SK-N-SH (cell line): ENCODE data around the gene RAI1. TPM values are rescaled to one million over a fixed set of nuclear protein-coding genes. Genes with fewer than 3 reads are reported as not detected.

Experiments
- CTCF ChIA-PET: fragments of 300-600, 350-600 bp; formaldehyde crosslinking; extraction: SDS; loops from one replicate; lab custom pipeline; 2021; lab: Yijun Ruan, JAX
- POLR2A ChIA-PET: fragments of 350-600 bp; sonication (Branson Sonifier 250); formaldehyde crosslinking; extraction: SDS; loops from one replicate; lab custom pipeline; 2020; ENCODE audit warnings: antibody characterized with exemption, inconsistent platforms; lab: Yijun Ruan, JAX
- DNase-seq: peaks from one replicate; pipeline ENCODE4 v3.0.0; 2012
- H2AFZ ChIP-seq: fragments of 200-600 bp; sonication (generic); 2 replicates; pipeline ENCODE4 v1.8.1; 2016; ENCODE audit warnings: antibody characterized with exemption, mild to moderate bottlenecking, low read depth
- H3F3A ChIP-seq: fragments of 200-600 bp; sonication (generic); replicated peaks from 2 replicates; pipeline ENCODE3; 2016; ENCODE audit warnings: antibody characterized with exemption, mild to moderate bottlenecking; ENCODE audit not compliant: insufficient read depth
- H3K27ac ChIP-seq, 2 experiments: fragments of 200-500 bp in 1 of 2; fragments of 200-600 bp in 1 of 2; sonication (Bioruptor generic) in 1 of 2; sonication (generic), shearing (Covaris generic) in 1 of 2; 2 replicates each; pipeline versions ENCODE4 v1.5.1 to v1.6.1; 2014 to 2016; ENCODE audit warnings: low read depth in 2 of 2, inconsistent platforms in 1 of 2, low read length in 1 of 2, mild to moderate bottlenecking in 1 of 2, mixed read lengths in 1 of 2
- H3K27me3 ChIP-seq: fragments of 200-600 bp; sonication (generic), shearing (Covaris generic); 2 replicates; pipeline ENCODE4 v1.6.1; 2016; ENCODE audit warnings: mixed run types; ENCODE audit not compliant: insufficient read depth
- H3K36me3 ChIP-seq, 2 experiments: fragments of 200-500 bp in 1 of 2; fragments of 200-600 bp in 1 of 2; sonication (Bioruptor generic) in 1 of 2; sonication (generic) in 1 of 2; replicated peaks in 1 of 2; 2 replicates each; pipeline versions ENCODE3 to v1.5.1; 2014 to 2016; ENCODE audit warnings: low read length in 1 of 2, mild to moderate bottlenecking in 1 of 2; ENCODE audit not compliant: insufficient read depth in 2 of 2, control insufficient read depth in 1 of 2
- H3K4me1 ChIP-seq, 2 experiments: fragments of 200-500 bp in 1 of 2; fragments of 200-600 bp in 1 of 2; sonication (Bioruptor generic) in 1 of 2; sonication (generic), shearing (Covaris generic) in 1 of 2; 2 replicates each; pipeline versions ENCODE4 v1.5.1 to v1.6.1; 2014 to 2016; ENCODE audit warnings: low read depth in 1 of 2, low read length in 1 of 2, mixed run types in 1 of 2; ENCODE audit not compliant: insufficient read depth in 2 of 2, control insufficient read depth in 1 of 2
- H3K4me2 ChIP-seq: fragments of 200-600 bp; sonication (generic), shearing (Covaris generic); 2 replicates; pipeline ENCODE4 v1.6.1; 2017; ENCODE audit warnings: mixed run types
- H3K4me3 ChIP-seq, 2 experiments: fragments of 200-500 bp in 1 of 2; fragments of 200-600 bp in 1 of 2; sonication (Bioruptor generic) in 1 of 2; sonication (generic), shearing (Covaris generic) in 1 of 2; 2 replicates each; pipeline versions ENCODE4 v1.5.1 to v1.8.1; 2014 to 2016; ENCODE audit warnings: low read depth in 2 of 2, inconsistent platforms in 1 of 2, low read length in 1 of 2, mild to moderate bottlenecking in 1 of 2, mixed read lengths in 1 of 2, moderate library complexity in 1 of 2
- H3K79me2 ChIP-seq: fragments of 200-600 bp; sonication (generic); 2 replicates; pipeline ENCODE4 v1.8.1; 2017; ENCODE audit warnings: mild to moderate bottlenecking; ENCODE audit not compliant: insufficient read depth
- H3K9ac ChIP-seq: fragments of 200-600 bp; sonication (generic); 2 replicates; pipeline ENCODE4 v1.6.1; 2017; ENCODE audit warnings: mixed run types
- H3K9me2 ChIP-seq: fragments of 200-600 bp; sonication (generic); 2 replicates; pipeline ENCODE4 v1.6.1; 2017; ENCODE audit warnings: mixed run types
- H3K9me3 ChIP-seq: fragments of 200-600 bp; sonication (generic); 2 replicates; pipeline ENCODE4 v1.6.1; 2017; ENCODE audit warnings: mixed run types, mild to moderate bottlenecking, moderate library complexity
- H4K20me1 ChIP-seq: fragments of 200-600 bp; sonication (generic); 2 replicates; pipeline ENCODE4 v1.6.1; 2017; ENCODE audit warnings: mild to moderate bottlenecking, mixed run types; ENCODE audit not compliant: insufficient read depth
- ELF1 ChIP-seq: IDR thresholded peaks from 2 replicates; pipeline ENCODE4 v1.4.0; 2012
- FOSL2 ChIP-seq: IDR thresholded peaks from 2 replicates; pipeline ENCODE4 v1.4.0; 2012; ENCODE audit warnings: low read depth, mild to moderate bottlenecking, moderate library complexity, borderline replicate concordance
- FOXJ3 ChIP-seq: sonication (generic); formaldehyde crosslinking; IDR thresholded peaks from 2 replicates; pipeline ENCODE4 v1.5.1; 2020; ENCODE audit warnings: mild to moderate bottlenecking, missing genetic modification reagents
- GABPA ChIP-seq: IDR thresholded peaks from 2 replicates; pipeline ENCODE4 v1.4.0; 2012; ENCODE audit warnings: low read depth, mild to moderate bottlenecking
- GATA2 ChIP-seq: sonication (generic); formaldehyde crosslinking; IDR thresholded peaks from 2 replicates; pipeline ENCODE4 v1.5.0; 2020; ENCODE audit warnings: mild to moderate bottlenecking, missing genetic modification reagents
- JUND ChIP-seq: IDR thresholded peaks from 2 replicates; pipeline ENCODE4 v1.4.0; 2012
- MEF2A ChIP-seq: IDR thresholded peaks from 2 replicates; pipeline ENCODE4 v1.4.0; 2012; ENCODE audit warnings: low read depth, borderline replicate concordance
- MXI1 ChIP-seq: IDR thresholded peaks from 2 replicates; pipeline ENCODE4 v1.6.1; 2012; ENCODE audit warnings: mild to moderate bottlenecking, low read depth, low read length, improper control_type of control experiment
- RFX5 ChIP-seq: IDR thresholded peaks from 2 replicates; pipeline ENCODE4 v1.6.1; 2012; ENCODE audit warnings: mild to moderate bottlenecking, improper control_type of control experiment, low read length
- RXRA ChIP-seq: IDR thresholded peaks from 2 replicates; pipeline ENCODE4 v1.4.0; 2012; ENCODE audit warnings: low read depth, mild to moderate bottlenecking, borderline replicate concordance
- TAF1 ChIP-seq: IDR thresholded peaks from 2 replicates; pipeline ENCODE4 v1.6.1; 2012; ENCODE audit warnings: low read depth, mild to moderate bottlenecking, low read length, moderate library complexity, borderline replicate concordance
- TEAD4 ChIP-seq: IDR thresholded peaks from 2 replicates; pipeline ENCODE4 v1.4.0; 2012; ENCODE audit warnings: mild to moderate bottlenecking, borderline replicate concordance; ENCODE audit not compliant: insufficient read depth
- WGBS: methylation state at CpG from one replicate; pipeline ENCODE4 v1.1.6; 2017; ENCODE audit warnings: low lambda C conversion rate; 5-methylcytosine and 5-hydroxymethylcytosine counted together
- polyA plus RNA-seq, 3 experiments: library from polyadenylated mRNA; depleted of rRNA; stranded (reverse); fragments of >200 nt; gene quantifications; 2 replicates each; pipeline ENCODE4 v1.2.3, GENCODE V29; 2012
- TF ChIP-seq, protein P1 (sequence below): fragments of 150-350 bp; IDR thresholded peaks from 2 replicates; pipeline ENCODE4 v1.6.1; 2017; ENCODE audit warnings: antibody characterized with exemption, low read length, low read depth, borderline replicate concordance
- TF ChIP-seq, protein P2 (sequence below): IDR thresholded peaks from 2 replicates; pipeline ENCODE4 v1.4.0; 2012; ENCODE audit warnings: low read depth, borderline replicate concordance
- TF ChIP-seq, protein P3 (sequence below): fragments of 150-350 bp; IDR thresholded peaks from 2 replicates; pipeline ENCODE4 v1.6.1; 2016; ENCODE audit warnings: mild to moderate bottlenecking, low read depth, low read length
- TF ChIP-seq, protein P4 (sequence below): IDR thresholded peaks from 2 replicates; pipeline ENCODE4; 2012

The RAI1 gene
- polyA plus RNA-seq, 1 of the 3 experiments (the other 2 are of a cell fraction): 4.7 TPM

DNA sequence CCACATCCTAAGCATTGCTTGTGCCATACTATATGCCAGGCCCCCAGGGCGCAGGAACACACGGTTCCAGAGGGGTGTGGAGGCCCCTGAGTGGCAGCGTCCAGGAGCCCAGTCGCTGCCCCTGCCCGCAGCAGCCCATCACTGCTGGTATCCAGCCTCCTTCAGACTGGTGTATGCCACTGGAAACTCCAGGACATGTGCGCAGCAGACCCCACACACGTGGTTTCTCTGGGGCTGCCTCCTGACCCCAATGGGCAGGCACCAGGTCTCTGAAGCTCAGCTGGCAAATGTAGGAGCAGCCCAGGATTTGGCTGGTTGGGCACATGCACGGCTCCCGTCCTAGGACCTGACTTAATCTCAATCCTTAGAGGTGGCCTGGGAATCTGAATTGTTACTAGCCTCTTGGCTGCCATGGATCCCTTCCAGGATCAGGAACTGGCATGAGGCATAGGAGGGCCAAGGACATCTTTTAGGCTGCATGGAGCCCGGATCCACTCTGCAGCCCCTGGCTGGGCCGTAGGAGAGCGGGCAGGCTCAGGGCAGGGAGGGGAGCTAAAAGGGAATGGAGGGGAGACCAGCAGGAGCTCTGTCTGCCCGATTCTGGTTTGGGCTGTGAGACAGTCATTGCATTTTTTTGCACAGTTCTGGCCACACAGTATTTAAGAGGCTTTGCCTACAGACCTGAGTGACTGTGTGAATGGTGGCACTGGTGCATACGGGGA is 62.3 kb downstream of the RAI1 start:
- H3K4me2 ChIP-seq: no peak overlapping the region
- CTCF ChIA-PET: interaction anchor here (0.9 kb wide), 1 partner anchor 68 kb away, joined by 3 read pairs; no protein-coding TSS in a partner anchor
- H3K27me3 ChIP-seq: no peaks in the 10 kb centered on the region
- DNase-seq: peak; percentile 54
- H3K79me2 ChIP-seq: peaks cover 85% of the 10 kb centered on the region
- no peak overlapping the region for H2AFZ ChIP-seq
- H3K4me3 ChIP-seq: no peak overlapping the region
- H3F3A ChIP-seq: peaks cover 3% of the 10 kb centered on the region
- H3K9me3 ChIP-seq: no peaks in the 10 kb centered on the region
- H3K36me3 ChIP-seq: no peaks in the 10 kb centered on the region
- H3K4me1 ChIP-seq: peaks cover 48 to 86% of the 10 kb centered on the region in 2 experiments
- POLR2A ChIA-PET: no interaction called here
- no peak overlapping the region for H3K9ac ChIP-seq
- TF ChIP-seq MXI1 (peak; percentile 84; the same call in 1 of the 2 replicates), ELF1 (no peak)
- no peaks in the 10 kb centered on the region for H3K9me2 ChIP-seq
- peak overlapping the region in 1 of 2 experiments; percentile 62; a peak in 1 of 4 replicates for H3K27ac ChIP-seq
- 91% methylated on average over 14 of the region's 14 CpGs for WGBS
- H4K20me1 ChIP-seq: peaks cover 82% of the 10 kb centered on the region

DNA sequence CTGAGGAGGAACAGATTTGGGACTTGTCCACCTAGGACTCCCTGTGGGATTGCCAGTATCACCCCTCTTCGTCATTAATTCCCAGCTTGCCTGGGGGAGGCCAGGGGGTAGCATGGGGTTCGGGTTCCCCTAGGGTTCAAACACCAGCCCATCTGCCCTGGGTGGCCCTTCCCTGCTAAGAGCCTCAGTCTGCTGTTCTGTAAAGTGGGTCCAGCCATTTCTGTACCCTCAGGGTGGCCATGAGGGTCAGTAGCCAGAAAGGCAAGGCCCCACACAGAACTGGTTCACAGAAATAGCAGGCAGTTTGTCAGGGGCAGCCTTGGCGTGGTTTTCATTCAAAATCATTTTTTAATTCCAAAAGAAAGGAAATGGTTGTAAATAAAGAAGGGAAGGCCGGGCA is 62.9 kb downstream of the RAI1 start:
- no peaks in the 10 kb centered on the region for H3K36me3 ChIP-seq
- TF ChIP-seq RFX5 (no peak), TAF1 (no peak), GATA2 (CRISPR knock-in tag) (no peak), MEF2A (no peak), FOXJ3 (CRISPR knock-in tag) (no peak), RXRA (no peak), FOSL2 (no peak), GABPA (no peak), TEAD4 (no peak), JUND (no peak)
- TF ChIP-seq, protein P1, sequence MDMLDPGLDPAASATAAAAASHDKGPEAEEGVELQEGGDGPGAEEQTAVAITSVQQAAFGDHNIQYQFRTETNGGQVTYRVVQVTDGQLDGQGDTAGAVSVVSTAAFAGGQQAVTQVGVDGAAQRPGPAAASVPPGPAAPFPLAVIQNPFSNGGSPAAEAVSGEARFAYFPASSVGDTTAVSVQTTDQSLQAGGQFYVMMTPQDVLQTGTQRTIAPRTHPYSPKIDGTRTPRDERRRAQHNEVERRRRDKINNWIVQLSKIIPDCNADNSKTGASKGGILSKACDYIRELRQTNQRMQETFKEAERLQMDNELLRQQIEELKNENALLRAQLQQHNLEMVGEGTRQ: no peak
- TF ChIP-seq, protein P2, sequence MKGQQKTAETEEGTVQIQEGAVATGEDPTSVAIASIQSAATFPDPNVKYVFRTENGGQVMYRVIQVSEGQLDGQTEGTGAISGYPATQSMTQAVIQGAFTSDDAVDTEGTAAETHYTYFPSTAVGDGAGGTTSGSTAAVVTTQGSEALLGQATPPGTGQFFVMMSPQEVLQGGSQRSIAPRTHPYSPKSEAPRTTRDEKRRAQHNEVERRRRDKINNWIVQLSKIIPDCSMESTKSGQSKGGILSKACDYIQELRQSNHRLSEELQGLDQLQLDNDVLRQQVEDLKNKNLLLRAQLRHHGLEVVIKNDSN: no peak
- TF ChIP-seq, protein P3, sequence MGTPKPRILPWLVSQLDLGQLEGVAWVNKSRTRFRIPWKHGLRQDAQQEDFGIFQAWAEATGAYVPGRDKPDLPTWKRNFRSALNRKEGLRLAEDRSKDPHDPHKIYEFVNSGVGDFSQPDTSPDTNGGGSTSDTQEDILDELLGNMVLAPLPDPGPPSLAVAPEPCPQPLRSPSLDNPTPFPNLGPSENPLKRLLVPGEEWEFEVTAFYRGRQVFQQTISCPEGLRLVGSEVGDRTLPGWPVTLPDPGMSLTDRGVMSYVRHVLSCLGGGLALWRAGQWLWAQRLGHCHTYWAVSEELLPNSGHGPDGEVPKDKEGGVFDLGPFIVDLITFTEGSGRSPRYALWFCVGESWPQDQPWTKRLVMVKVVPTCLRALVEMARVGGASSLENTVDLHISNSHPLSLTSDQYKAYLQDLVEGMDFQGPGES: no peak
- TF ChIP-seq, protein P4, sequence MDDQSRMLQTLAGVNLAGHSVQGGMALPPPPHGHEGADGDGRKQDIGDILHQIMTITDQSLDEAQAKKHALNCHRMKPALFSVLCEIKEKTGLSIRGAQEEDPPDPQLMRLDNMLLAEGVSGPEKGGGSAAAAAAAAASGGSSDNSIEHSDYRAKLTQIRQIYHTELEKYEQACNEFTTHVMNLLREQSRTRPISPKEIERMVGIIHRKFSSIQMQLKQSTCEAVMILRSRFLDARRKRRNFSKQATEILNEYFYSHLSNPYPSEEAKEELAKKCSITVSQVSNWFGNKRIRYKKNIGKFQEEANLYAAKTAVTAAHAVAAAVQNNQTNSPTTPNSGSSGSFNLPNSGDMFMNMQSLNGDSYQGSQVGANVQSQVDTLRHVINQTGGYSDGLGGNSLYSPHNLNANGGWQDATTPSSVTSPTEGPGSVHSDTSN: no peak
- H3K27ac ChIP-seq: peak overlapping the region in 1 of 2 experiments; percentile 62; a peak in 1 of 4 replicates
- H3K9me2 ChIP-seq: no peaks in the 10 kb centered on the region
- CTCF ChIA-PET: interaction anchor here (0.9 kb wide), 1 partner anchor 67 kb away, joined by 3 read pairs; no protein-coding TSS in a partner anchor
- no peak overlapping the region for H3K4me3 ChIP-seq
- H3K4me1 ChIP-seq: peaks cover 43 to 86% of the 10 kb centered on the region in 2 experiments
- no peak overlapping the region for H2AFZ ChIP-seq
- peaks cover 82% of the 10 kb centered on the region for H4K20me1 ChIP-seq
- peaks cover 4% of the 10 kb centered on the region for H3F3A ChIP-seq
- H3K79me2 ChIP-seq: peaks cover 81% of the 10 kb centered on the region
- no peak for DNase-seq
- 89% methylated on average over 3 of the region's 4 CpGs for WGBS
- H3K27me3 ChIP-seq: no peaks in the 10 kb centered on the region
- no peak overlapping the region for H3K9ac ChIP-seq
- POLR2A ChIA-PET: no interaction called here
- H3K9me3 ChIP-seq: no peaks in the 10 kb centered on the region
- no peak overlapping the region for H3K4me2 ChIP-seq
